Tibial nerve (tissue), 3 donors: ENCODE measurements around the gene S100A1.

Experiments used
- POLR2A ChIP-seq, 2 donors: fragments of 450-650 bp; IDR thresholded peaks; one replicate each; pipeline ENCODE4 v1.6.1; 2017; ENCODE audit warnings: antibody characterized with exemption in 2 of 2, mild to moderate bottlenecking in 2 of 2, moderate library complexity in 2 of 2
- TF ChIP-seq, protein P1 (sequence below), 5 experiments: fragments of 200-600 bp in 3 of 5; fragments of 450-650 bp in 2 of 5; sonication (generic) in 3 of 5; IDR thresholded peaks; one replicate each; pipeline ENCODE4 v1.5.1; 2016 to 2019; ENCODE audit warnings: antibody characterized with exemption in 5 of 5, mild to moderate bottlenecking in 3 of 5, moderate library complexity in 2 of 5

DNA sequence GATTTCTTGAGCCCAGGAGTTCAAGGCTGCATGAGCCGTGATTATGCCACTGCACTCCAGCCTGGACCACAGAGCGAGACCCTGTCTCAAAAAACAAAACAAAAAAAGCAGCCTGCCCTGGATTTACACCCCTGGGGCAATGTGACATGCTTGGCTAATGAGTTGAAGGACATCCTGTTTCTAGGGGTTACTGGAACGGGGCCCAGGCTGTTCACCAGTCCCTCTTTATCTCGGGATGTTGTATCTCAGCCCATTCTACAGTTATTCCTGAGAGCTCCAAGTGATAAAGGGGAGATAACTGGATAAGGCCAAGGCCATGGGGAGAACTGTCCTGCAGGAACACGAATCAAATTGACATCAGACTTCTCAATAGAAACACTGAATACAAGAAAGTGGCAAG is 40.9 kb upstream of the S100A1 start:
- TF ChIP-seq, protein P1, sequence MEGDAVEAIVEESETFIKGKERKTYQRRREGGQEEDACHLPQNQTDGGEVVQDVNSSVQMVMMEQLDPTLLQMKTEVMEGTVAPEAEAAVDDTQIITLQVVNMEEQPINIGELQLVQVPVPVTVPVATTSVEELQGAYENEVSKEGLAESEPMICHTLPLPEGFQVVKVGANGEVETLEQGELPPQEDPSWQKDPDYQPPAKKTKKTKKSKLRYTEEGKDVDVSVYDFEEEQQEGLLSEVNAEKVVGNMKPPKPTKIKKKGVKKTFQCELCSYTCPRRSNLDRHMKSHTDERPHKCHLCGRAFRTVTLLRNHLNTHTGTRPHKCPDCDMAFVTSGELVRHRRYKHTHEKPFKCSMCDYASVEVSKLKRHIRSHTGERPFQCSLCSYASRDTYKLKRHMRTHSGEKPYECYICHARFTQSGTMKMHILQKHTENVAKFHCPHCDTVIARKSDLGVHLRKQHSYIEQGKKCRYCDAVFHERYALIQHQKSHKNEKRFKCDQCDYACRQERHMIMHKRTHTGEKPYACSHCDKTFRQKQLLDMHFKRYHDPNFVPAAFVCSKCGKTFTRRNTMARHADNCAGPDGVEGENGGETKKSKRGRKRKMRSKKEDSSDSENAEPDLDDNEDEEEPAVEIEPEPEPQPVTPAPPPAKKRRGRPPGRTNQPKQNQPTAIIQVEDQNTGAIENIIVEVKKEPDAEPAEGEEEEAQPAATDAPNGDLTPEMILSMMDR (IDR thresholded peaks at IDR 0.05) = no peak
- TF ChIP-seq POLR2A (IDR thresholded peaks at IDR 0.05) = no peak
